ENCODE results near the gene NR2E3. TPM values are rescaled to one million over a fixed set of nuclear protein-coding genes. Genes with fewer than 3 reads are reported as not detected.

NR2E3 gene
- total RNA-seq (ENCODE audit: low replicate concordance), result 0.08 TPM in 1 of 2 replicates, not detected in the other

DNA sequence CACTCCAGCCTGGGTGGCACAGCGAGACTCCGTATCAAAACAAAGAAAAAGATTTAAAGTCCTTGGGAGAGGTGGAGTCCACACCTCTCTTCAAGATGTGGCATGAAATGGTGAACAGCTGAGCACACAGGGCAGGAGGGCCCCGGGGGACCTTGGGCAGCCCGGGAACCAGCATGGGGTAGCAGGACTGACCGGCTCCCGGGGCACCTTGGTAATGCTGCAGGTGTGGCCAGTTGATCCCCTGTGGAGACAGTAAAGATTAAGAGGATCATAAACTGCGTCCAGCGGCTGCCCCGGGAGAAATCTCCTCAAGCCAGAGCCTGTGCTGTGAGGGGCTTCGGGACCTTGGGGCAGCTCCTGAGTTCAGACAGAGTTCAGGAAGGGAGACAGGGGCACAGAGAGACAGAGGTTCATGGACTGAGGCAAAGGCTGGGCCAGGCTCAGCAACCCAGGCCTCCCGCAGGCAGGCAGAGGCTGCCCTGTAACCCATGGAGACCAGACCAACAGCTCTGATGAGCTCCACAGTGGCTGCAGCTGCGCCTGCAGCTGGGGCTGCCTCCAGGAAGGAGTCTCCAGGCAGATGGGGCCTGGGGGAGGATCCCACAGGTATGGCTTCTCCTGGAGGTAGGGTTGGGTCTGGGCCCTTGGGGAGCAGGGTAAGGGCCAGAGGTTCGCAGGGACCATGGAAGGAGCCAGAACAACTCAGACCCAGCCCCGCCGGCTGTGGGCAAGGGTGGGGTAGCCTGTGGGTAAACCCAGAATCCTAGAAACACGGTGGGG is at the start of gene NR2E3:
TSS of gene NR2E3 (plus strand) at position 299 of the 780 bp plus-strand sequence. CDS start at position 489, 190 bp downstream.

